Gastrocnemius medialis (tissue), 4 donors: Measurements from ENCODE around the gene ZNF536. TPM values are rescaled to one million over a fixed set of nuclear protein-coding genes. Genes with fewer than 3 reads are reported as not detected.

Source experiments
- ATAC-seq, 2 donors: fragments of 150-250 bp; one replicate each; pipeline ENCODE4 v1.9.1; 2016
- DNase-seq, 2 donors: peaks; one replicate each; pipeline ENCODE4 v3.0.0-alpha.2; 2019
- H3K27ac ChIP-seq, 4 donors: fragments of 200-600 bp; sonication (generic); 1 replicate in 1 of 4; 2 replicates in 3 of 4; pipeline ENCODE4 v1.5.1; 2016 to 2018; ENCODE audit warnings: mild to moderate bottlenecking in 2 of 4, moderate library complexity in 1 of 4
- H3K27me3 ChIP-seq, 3 donors: fragments of 200-600 bp; sonication (generic) in 2 of 3; 1 replicate in 1 of 3; 2 replicates in 2 of 3; pipeline versions ENCODE4 v1.5.1 to v1.6.0; 2016 to 2019; ENCODE audit warnings: mild to moderate bottlenecking in 1 of 3, moderate library complexity in 1 of 3
- H3K36me3 ChIP-seq, 2 donors: fragments of 200-600 bp; sonication (generic) in 1 of 2; one replicate each; pipeline ENCODE4 v1.5.1; 2017 to 2018
- H3K4me1 ChIP-seq, 2 donors: fragments of 200-600 bp; sonication (generic) in 1 of 2; one replicate each; pipeline ENCODE4 v1.5.1; 2016 to 2017; ENCODE audit warnings: mild to moderate bottlenecking in 2 of 2
- H3K4me3 ChIP-seq, 4 donors: fragments of 200-600 bp; sonication (generic) in 3 of 4; 1 replicate in 1 of 4; 2 replicates in 3 of 4; pipeline ENCODE4 v1.5.1; 2016 to 2019; ENCODE audit warnings: mild to moderate bottlenecking in 2 of 4
- H3K9me3 ChIP-seq, 3 donors: fragments of 200-600 bp; sonication (generic) in 2 of 3; 1 replicate in 1 of 3; 2 replicates in 2 of 3; pipeline ENCODE4 v1.5.1; 2016 to 2019
- POLR2A ChIP-seq, 2 donors: fragments of 450-650 bp; IDR thresholded peaks; one replicate each; pipeline ENCODE4 v1.6.1; 2017; ENCODE audit warnings: antibody characterized with exemption in 2 of 2, mild to moderate bottlenecking in 2 of 2, moderate library complexity in 2 of 2
- in situ Hi-C, 4 donors: fragments of 200-750 bp; cut with MboI; loops; one replicate each; pipeline versions ENCODE4 v1.15.0 to v1.8.0; 2017; ENCODE audit warnings: low sequenced_read_pairs in 4 of 4
- intact Hi-C: fragments of 100-400 bp; cut with DNase I; formaldehyde crosslinking; loops from one replicate; pipeline ENCODE4 v1.15.1; 2023; ENCODE audit warnings: low total_unique reads
- total RNA-seq, 4 donors: library from RNA; depleted of rRNA; stranded (reverse); fragments of >200 nt; gene quantifications; one replicate each; pipeline versions ENCODE4 v1.1.0 to v1.2.3, GENCODE V29; 2016
- TF ChIP-seq, protein P1 (sequence below), 5 experiments: fragments of 450-650 bp in 3 of 5; fragments of 200-600 bp in 2 of 5; sonication (generic) in 2 of 5; IDR thresholded peaks in 4 of 5; conservative IDR thresholded peaks in 1 of 5; 1 replicate in 4 of 5; 2 replicates in 1 of 5; pipeline ENCODE4 v1.5.1; 2016 to 2019; ENCODE audit warnings: antibody characterized with exemption in 5 of 5, mild to moderate bottlenecking in 3 of 5, moderate library complexity in 3 of 5

Gene ZNF536
- total RNA-seq, 4 donors from 2014 or later = 0.12 to 0.44 (median 0.20) TPM; not detected in 1

DNA sequence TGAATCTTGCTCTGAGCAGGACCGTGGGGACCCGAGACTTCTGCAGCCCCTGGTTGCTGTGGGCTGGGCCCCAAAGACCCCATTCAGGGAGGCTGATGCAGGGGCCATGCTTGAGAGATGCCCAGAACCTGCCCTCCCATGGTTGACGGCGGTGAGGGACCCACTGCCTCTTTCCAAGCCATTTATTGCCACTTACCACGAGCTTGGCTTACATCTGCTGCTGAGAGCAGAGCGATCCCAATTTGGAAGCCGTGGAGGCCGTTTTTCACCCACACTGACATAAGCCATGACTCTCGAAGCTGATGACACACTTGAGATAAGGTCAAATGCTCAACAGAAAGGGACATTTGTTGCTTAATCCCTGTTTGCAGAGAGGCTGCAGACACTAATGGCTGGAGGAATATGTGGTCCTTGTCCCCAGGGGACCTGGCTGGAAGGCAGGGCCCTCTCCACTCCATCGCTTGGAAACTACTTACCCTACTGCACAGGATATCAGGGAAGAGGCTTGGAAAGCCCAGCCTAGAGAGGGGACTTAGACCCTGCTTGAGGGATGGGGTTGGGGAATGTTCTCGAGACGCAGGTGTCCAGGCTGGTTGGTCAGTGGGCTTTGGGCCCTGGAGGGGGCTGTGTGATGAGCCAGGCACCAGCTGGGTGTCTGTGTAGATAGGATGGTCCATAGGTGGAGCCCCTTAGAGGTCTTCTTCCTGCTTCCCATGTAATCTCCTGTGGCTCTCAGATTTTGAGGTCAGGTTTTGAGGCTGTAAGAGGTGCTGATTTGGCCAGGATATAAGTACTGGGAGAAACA, 15.3 kb downstream of the ZNF536 start:
- no peak overlapping the region for H3K4me3 ChIP-seq
- no peak for DNase-seq
- TF ChIP-seq, protein P1, sequence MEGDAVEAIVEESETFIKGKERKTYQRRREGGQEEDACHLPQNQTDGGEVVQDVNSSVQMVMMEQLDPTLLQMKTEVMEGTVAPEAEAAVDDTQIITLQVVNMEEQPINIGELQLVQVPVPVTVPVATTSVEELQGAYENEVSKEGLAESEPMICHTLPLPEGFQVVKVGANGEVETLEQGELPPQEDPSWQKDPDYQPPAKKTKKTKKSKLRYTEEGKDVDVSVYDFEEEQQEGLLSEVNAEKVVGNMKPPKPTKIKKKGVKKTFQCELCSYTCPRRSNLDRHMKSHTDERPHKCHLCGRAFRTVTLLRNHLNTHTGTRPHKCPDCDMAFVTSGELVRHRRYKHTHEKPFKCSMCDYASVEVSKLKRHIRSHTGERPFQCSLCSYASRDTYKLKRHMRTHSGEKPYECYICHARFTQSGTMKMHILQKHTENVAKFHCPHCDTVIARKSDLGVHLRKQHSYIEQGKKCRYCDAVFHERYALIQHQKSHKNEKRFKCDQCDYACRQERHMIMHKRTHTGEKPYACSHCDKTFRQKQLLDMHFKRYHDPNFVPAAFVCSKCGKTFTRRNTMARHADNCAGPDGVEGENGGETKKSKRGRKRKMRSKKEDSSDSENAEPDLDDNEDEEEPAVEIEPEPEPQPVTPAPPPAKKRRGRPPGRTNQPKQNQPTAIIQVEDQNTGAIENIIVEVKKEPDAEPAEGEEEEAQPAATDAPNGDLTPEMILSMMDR (IDR thresholded peaks at IDR 0.05 in 4 of 5, conservative IDR thresholded peaks at IDR 0.05 in 1 of 5) = no peak
- no peak for TF ChIP-seq POLR2A (IDR thresholded peaks at IDR 0.05)

DNA sequence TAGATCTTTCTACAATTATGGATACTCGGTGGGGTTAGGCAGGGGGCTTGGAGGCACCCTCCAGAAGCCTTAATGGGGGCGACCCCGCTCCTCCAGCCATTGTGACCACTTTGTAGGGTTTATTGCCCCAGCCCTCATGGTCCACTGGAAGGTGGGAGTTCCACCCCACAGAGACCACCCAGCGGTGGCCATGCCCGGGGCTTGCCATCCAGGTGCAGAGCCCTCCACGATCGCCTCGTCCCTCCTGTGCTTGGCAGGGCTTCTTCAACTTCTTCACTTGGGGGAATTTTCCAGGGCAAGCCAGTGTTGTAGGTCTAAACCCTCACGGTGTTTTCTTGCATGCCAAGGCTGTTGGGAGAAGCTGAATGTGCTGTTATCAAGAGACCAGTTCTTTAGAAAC, 16.1 kb downstream of the ZNF536 start:
- TF ChIP-seq, protein P1 (IDR thresholded peaks at IDR 0.05 in 4 of 5, conservative IDR thresholded peaks at IDR 0.05 in 1 of 5) = no peak
- TF ChIP-seq POLR2A (IDR thresholded peaks at IDR 0.05) = no peak
- Histone ChIP-seq H3K4me1 (no peaks in the 10 kb centered on the region), H3K27ac (no peak overlapping the region), H3K36me3 (no peaks in the 10 kb centered on the region), H3K27me3 (peaks cover 0 to 4% (median 0%) of the 10 kb centered on the region in 3 donors), H3K4me3 (no peak overlapping the region), H3K9me3 (no peaks in the 10 kb centered on the region)
- ATAC-seq = no peak
- in situ Hi-C loops (no loop called here), intact Hi-C loops (no loop called here)
- no peak for DNase-seq

More for the DNA sequence above, 15.3 kb downstream of the ZNF536 start:
- H3K9me3 ChIP-seq = no peaks in the 10 kb centered on the region
- peaks cover 0 to 4% (median 0%) of the 10 kb centered on the region in 3 donors for H3K27me3 ChIP-seq
- in situ Hi-C loops (no loop called here), intact Hi-C loops (no loop called here)
- no peaks in the 10 kb centered on the region for H3K36me3 ChIP-seq
- no peak overlapping the region for H3K27ac ChIP-seq
- no peak for ATAC-seq
- no peaks in the 10 kb centered on the region for H3K4me1 ChIP-seq

DNA sequence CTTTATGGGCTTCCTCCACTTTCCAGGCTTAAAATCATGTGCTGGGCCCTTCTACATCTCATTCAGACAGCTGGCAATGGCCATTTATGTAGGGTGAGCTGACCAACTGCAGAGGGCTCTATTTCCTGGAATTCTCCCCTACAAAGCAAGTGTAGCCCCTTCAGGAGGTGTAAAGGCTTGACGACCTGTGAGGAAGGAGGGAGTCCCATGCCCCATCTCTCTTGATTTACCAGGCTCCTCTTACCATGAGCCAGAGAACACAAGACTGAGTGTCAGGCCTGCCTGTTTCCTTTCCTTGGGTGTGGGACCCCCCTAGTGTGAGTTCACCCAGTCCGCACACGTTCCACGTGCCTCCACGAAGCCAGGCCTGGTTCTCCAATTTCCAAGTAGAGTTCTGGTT, 16.6 kb downstream of the ZNF536 start:
- Histone ChIP-seq H3K4me1 (no peaks in the 10 kb centered on the region), H3K9me3 (no peaks in the 10 kb centered on the region), H3K4me3 (no peak overlapping the region), H3K36me3 (no peaks in the 10 kb centered on the region), H3K27ac (no peak overlapping the region), H3K27me3 (peaks cover 0 to 4% (median 0%) of the 10 kb centered on the region in 3 donors)
- DNase-seq (no peak), ATAC-seq (no peak)
- intact Hi-C loops (no loop called here), in situ Hi-C loops (no loop called here)
- TF ChIP-seq POLR2A (IDR thresholded peaks at IDR 0.05) = no peak
- TF ChIP-seq, protein P1 (IDR thresholded peaks at IDR 0.05 in 4 of 5, conservative IDR thresholded peaks at IDR 0.05 in 1 of 5) = no peak

DNA sequence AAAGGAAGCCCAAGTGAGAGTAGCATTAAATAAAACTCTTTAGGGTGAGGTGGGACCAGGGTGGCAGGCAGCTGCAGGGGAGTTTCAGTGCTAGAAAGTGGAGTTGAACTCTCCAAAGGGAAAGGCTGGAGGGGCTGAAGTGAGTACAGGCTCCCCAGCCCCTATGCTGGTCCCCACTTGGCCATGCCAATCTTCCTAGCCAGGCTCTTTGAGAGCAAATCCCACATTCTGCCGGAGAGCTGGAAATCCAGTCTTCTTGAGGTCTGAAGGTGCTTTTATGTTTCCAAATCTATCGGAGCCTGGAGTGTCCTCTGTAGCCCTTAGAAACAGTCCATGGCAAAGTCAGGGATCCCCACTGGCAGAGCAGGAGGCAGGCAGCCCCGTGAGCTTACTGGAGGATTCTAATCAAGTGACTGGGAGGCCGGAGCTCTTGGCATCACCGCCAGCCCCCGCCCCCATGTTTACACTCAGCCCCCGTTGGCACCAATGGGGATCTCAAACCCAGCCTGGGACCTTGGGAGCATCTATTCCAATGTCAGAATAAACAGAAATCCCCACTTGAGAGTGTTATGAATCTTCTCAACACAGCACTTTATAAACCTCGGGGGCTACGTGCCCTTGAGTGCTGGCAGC, 18.3 kb downstream of the ZNF536 start:
- Histone ChIP-seq H3K4me3 (no peak overlapping the region), H3K27me3 (peaks cover 0 to 4% (median 0%) of the 10 kb centered on the region in 3 donors), H3K9me3 (no peaks in the 10 kb centered on the region), H3K36me3 (no peaks in the 10 kb centered on the region), H3K27ac (no peak overlapping the region), H3K4me1 (no peaks in the 10 kb centered on the region)
- intact Hi-C loops = no loop called here
- no peak for ATAC-seq
- DNase-seq = no peak
- TF ChIP-seq, protein P1 (IDR thresholded peaks at IDR 0.05 in 4 of 5, conservative IDR thresholded peaks at IDR 0.05 in 1 of 5) = no peak
- no peak for TF ChIP-seq POLR2A (IDR thresholded peaks at IDR 0.05)
- in situ Hi-C loops = no loop called here
